Pancreas (tissue), 10 donors: ENCODE measurements around the gene ADPGK. TPM values are rescaled to one million over a fixed set of nuclear protein-coding genes. Genes with fewer than 3 reads are reported as not detected.
A peak's percentile ranks its signal among the peaks of the same experiment; 100 is the strongest.

Experiments used
- ATAC-seq, 4 donors: fragments of 200-7000 bp; cut with Tn5 transposase; one replicate each; pipeline versions ENCODE4 v1.8.0 to v1.9.1; 2020; ENCODE audit warnings: mild to moderate bottlenecking in 4 of 4, moderate library complexity in 4 of 4
- DNase-seq, 6 donors: peaks; one replicate each; pipeline ENCODE4 v3.0.0-alpha.2; 2020
- FAIRE-seq: peaks from 2 replicates; lab custom pipeline; 2012; peaks lifted over from hg19 to GRCh38; lab: Jason Lieb, UNC
- H3K27ac ChIP-seq, 4 donors: fragments of 200-600 bp; sonication (generic); 1 replicate in 3 of 4; 2 replicates in 1 of 4; pipeline versions ENCODE4 v1.5.0 to v1.8.0; 2020
- H3K27me3 ChIP-seq, 4 donors: fragments of 200-600 bp; one replicate each; pipeline ENCODE4 v1.8.0; 2021
- H3K36me3 ChIP-seq, 3 donors: fragments of 200-600 bp; sonication (generic) in 1 of 3; one replicate each; pipeline versions ENCODE4 v1.5.0 to v1.8.0; 2020 to 2021
- H3K4me1 ChIP-seq, 3 donors: fragments of 200-600 bp; one replicate each; pipeline ENCODE4 v1.8.0; 2021
- H3K4me3 ChIP-seq, 4 donors: fragments of 200-600 bp; sonication (generic) in 2 of 4; one replicate each; pipeline versions ENCODE4 v1.5.0 to v1.8.0; 2020 to 2021
- H3K9me3 ChIP-seq, 4 donors: fragments of 200-600 bp; one replicate each; pipeline ENCODE4 v1.8.0; 2021
- WGBS, 2 donors: extraction: QIAGEN DNeasy Blood & Tissue Kit; methylation state at CpG; one replicate each; pipeline ENCODE4 v1.1.7; 2013; 5-methylcytosine and 5-hydroxymethylcytosine counted together
- intact Hi-C, 3 donors: fragments of 100-400 bp; cut with DNase I; formaldehyde crosslinking; loops; one replicate each; pipeline versions ENCODE4 v1.11.1 to v1.14.2; 2022
- polyA plus RNA-seq, 2 donors: library from polyadenylated mRNA; stranded (reverse); fragments of 200-250 nt; gene quantifications; one replicate each; pipeline ENCODE4 v1.2.3, GENCODE V29; 2013
- total RNA-seq, 6 donors: library from RNA; stranded (reverse); fragmentation: NEBNext Ultra II Directional in 4 of 6; extraction: Animal tissue kit (Norgen Biotek cat#: 25700) in 4 of 6; gene quantifications; one replicate each; pipeline versions ENCODE4 v1.2.1 to v1.2.4, GENCODE V29; 2021 to 2023
- TF ChIP-seq, protein P1 (sequence below), 4 donors: fragments of 200-600 bp; sonication (generic) in 3 of 4; IDR thresholded peaks; one replicate each; pipeline versions ENCODE4 v1.5.0 to v1.8.0; 2021; ENCODE audit warnings: antibody characterized with exemption in 4 of 4
- donor health status: healthy with polysubstance abuse.
- donor health status: DM: no; HTN: no; CAD: no; lungs with moderate emphysema.
- donor health status: DM: no; HTN: no; CAD: no.
- donor health status: control.
- donor health status: control.
- donor health status: Bipolar disorder and iron deficiency.
- donor health status: DM: yes; HTN: yes; CAD: no.
- donor health status: DM: no; HTN: no; CAD: no.
- donor health status: DM: no; HTN: no; CAD: no.
- donor health status: DM: yes; HTN: yes; CAD: no.

Gene ADPGK
- total and polyA plus RNA-seq, 8 donors: 22.9 to 43.3 (median 27.8) TPM

DNA sequence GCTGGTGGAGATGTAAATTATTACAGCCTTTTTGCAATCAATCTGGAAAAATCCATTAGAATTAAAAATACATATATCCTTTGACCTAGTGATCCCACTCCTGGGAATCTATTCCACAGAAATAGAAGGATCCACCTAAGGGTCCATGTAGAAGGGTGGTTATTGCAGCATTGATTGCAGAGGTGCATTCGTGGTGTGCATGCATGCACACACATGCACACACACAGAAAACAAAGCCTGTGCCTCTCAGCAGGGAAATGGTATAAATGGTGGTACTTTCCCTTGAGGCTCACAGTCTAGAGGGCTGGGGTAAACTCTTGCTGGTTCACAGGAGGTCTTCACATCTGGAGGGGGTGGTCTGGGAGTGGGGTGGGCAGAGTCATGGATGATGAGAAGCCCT lies 19.4 kb upstream of the ADPGK start:
- intact Hi-C loops: no loop called here
- TF ChIP-seq, protein P1, sequence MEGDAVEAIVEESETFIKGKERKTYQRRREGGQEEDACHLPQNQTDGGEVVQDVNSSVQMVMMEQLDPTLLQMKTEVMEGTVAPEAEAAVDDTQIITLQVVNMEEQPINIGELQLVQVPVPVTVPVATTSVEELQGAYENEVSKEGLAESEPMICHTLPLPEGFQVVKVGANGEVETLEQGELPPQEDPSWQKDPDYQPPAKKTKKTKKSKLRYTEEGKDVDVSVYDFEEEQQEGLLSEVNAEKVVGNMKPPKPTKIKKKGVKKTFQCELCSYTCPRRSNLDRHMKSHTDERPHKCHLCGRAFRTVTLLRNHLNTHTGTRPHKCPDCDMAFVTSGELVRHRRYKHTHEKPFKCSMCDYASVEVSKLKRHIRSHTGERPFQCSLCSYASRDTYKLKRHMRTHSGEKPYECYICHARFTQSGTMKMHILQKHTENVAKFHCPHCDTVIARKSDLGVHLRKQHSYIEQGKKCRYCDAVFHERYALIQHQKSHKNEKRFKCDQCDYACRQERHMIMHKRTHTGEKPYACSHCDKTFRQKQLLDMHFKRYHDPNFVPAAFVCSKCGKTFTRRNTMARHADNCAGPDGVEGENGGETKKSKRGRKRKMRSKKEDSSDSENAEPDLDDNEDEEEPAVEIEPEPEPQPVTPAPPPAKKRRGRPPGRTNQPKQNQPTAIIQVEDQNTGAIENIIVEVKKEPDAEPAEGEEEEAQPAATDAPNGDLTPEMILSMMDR (IDR thresholded peaks at IDR 0.05): no peak
- no peak overlapping the region for H3K4me3 ChIP-seq
- DNase-seq (no peak), ATAC-seq (no peak), FAIRE-seq (no peak)
- H3K27me3 ChIP-seq: no peaks in the 10 kb centered on the region
- H3K27ac ChIP-seq: no peak overlapping the region
- WGBS, 2 donors: 32 to 36% methylated on average over 1 of the region's 1 CpG
- H3K9me3 ChIP-seq: no peaks in the 10 kb centered on the region
- H3K36me3 ChIP-seq: no peaks in the 10 kb centered on the region
- no peaks in the 10 kb centered on the region for H3K4me1 ChIP-seq

DNA sequence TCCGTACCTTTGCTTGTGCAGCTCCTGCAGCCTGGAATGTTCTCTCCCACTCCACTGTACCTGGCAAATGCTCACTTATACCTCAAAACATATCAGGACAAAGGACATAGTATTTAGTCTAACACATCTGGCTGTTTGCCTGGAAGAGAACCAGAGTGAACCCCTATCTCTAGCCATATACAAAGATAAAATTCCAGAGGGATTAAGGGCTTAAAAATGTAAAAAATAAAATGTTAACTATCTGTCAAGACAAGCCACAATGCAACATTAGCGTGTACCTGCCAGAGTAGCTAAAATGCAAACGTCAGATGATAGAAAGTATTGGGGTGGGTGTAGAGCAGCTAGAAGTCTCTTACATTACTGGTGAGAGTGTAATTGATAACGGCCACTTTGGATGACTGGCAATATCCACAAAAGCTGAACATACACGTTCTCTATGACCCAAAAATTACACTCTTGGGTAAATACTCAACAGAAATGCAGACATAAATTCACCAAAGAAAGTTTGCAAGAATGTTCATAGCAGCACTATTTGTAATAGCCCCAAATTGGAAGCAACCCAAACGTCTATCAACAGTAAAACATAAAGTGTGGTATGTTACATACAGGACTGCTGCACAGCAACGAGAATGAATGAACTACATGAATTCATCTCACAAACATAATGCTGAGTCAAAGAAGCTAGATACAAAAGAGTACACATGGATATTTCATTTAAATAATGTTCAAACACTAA lies 18.2 kb upstream of the ADPGK start:
- intact Hi-C loops: no loop called here
- TF ChIP-seq, protein P1 (IDR thresholded peaks at IDR 0.05): no peak
- WGBS, 2 donors: 30 to 43% methylated on average over 7 of the region's 7 CpGs
- H3K27ac ChIP-seq: no peak overlapping the region
- ATAC-seq (no peak), DNase-seq (no peak), FAIRE-seq (no peak)
- no peaks in the 10 kb centered on the region for H3K27me3 ChIP-seq
- H3K9me3 ChIP-seq: no peaks in the 10 kb centered on the region
- no peaks in the 10 kb centered on the region for H3K36me3 ChIP-seq
- no peaks in the 10 kb centered on the region for H3K4me1 ChIP-seq
- no peak overlapping the region for H3K4me3 ChIP-seq

DNA sequence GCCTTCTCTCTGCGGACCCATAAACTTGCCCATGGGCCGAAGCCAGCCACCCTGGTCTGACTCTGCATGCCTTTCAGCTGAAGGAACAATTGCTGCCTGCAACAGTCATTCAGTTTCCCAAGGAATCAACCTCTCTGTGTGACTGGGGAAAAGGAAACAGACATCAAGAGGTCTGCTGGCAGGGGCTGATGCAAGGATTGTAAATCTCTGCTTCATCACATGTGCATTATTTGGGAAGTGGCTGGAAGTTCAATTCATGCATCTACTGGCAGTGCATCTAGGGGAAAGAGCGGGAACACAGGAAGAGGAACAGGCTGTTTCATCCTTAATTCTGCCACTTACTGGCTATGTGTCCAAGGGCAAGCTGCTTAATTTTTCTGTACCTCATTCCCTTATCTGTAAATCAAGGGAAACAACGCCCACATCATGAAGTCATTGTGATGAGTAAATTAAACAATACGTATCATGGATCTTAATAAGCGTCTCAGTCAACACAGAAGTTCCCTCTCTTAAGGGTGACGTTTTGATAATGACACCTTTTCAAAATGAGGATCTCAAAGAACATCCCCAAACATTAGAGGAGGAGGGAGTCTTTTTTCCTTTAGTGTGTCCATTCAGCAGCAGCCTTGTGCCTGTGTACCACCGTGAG lies 17.4 kb upstream of the ADPGK start:
- TF ChIP-seq, protein P1 (IDR thresholded peaks at IDR 0.05): no peak
- no peak for FAIRE-seq
- Histone ChIP-seq H3K27me3 (no peaks in the 10 kb centered on the region), H3K36me3 (no peaks in the 10 kb centered on the region), H3K4me3 (no peak overlapping the region), H3K9me3 (no peaks in the 10 kb centered on the region), H3K27ac (no peak overlapping the region), H3K4me1 (no peaks in the 10 kb centered on the region)
- no peak for ATAC-seq
- intact Hi-C loops: no loop called here
- WGBS, 2 donors: 50 to 55% methylated on average over 8 of the region's 8 CpGs
- DNase-seq: no peak

DNA sequence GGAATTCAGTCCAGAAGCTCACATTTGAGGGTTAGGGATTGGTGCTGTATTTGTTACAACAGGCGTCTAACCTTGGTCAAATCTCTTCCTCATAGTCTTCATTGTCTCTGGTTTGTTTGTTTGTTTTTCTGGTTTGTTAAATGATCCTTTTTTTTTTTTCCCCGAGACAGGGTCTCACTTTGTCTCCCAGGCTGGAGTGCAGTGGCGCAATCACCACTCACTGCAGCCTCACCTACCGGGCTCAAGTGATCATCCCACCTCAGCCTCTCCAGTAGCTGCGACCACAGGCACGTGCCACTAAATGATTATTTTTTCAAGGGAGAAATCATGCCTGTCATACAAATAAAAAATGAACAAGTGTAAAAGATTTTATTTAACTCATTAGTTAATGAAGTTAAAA lies 14.3 kb upstream of the ADPGK start:
- H3K27ac ChIP-seq: no peak overlapping the region
- intact Hi-C loops: no loop called here
- H3K36me3 ChIP-seq: no peaks in the 10 kb centered on the region
- TF ChIP-seq, protein P1 (IDR thresholded peaks at IDR 0.05): no peak
- WGBS, 2 donors: 56 to 67% methylated on average over 6 of the region's 6 CpGs
- no peaks in the 10 kb centered on the region for H3K9me3 ChIP-seq
- no peaks in the 10 kb centered on the region for H3K27me3 ChIP-seq
- no peaks in the 10 kb centered on the region for H3K4me1 ChIP-seq
- no peak overlapping the region for H3K4me3 ChIP-seq
- no peak for DNase-seq
- ATAC-seq: no peak
- no peak for FAIRE-seq

DNA sequence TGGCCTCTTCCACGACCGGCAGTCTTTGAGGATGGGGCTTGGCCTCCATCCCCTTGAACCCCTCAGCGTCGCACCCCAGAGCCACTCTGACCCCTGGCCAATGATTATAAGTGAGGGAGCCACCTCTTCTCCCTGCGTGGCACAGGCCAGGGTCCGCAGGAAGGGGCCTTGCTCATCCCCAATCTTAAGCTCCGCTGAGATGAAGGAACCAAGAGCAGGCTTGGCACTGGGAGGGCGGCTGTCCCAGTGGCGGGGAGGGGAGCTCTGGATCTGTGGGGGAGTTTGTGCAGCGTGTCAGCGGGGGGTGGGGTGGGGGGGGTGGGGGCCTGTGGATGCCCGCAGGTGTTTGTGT lies 13.8 kb upstream of the ADPGK start:
- TF ChIP-seq, protein P1 (IDR thresholded peaks at IDR 0.05): no peak
- ATAC-seq (peak in 3 of 4 donors; percentile 23 to 25 (median 25)), DNase-seq (no peak), FAIRE-seq (no peak)
- Histone ChIP-seq H3K4me1 (no peaks in the 10 kb centered on the region), H3K27me3 (no peaks in the 10 kb centered on the region), H3K36me3 (no peaks in the 10 kb centered on the region), H3K4me3 (peak overlapping the region; percentile 11 to 64 (median 36)), H3K9me3 (no peaks in the 10 kb centered on the region), H3K27ac (no peak overlapping the region)
- 17 to 18% methylated on average over 11 to 12 of the region's 12 CpGs for WGBS, 2 donors
- intact Hi-C loops: no loop called here
